Left lung (tissue), 10 donors: ENCODE data around the gene LRRC23. TPM values are rescaled to one million over a fixed set of nuclear protein-coding genes. Genes with fewer than 3 reads are reported as not detected.
A peak's percentile ranks its signal among the peaks of the same experiment; 100 is the strongest.

Experiments
- ATAC-seq: fragments of 200-7000 bp; cut with Tn5 transposase; one replicate; pipeline ENCODE4 v1.9.1; 2020; ENCODE audit warnings: moderate library complexity
- DNase-seq, 4 donors: peaks; one replicate each; pipeline ENCODE4 v3.0.0-alpha.2; 2013 to 2020
- H3K27ac ChIP-seq, 2 donors: fragments of 200-600 bp; sonication (generic) in 1 of 2; one replicate each; pipeline versions ENCODE4 v1.5.0 to v1.8.0; 2020 to 2021
- H3K27me3 ChIP-seq, 2 donors: fragments of 200-600 bp; sonication (generic) in 1 of 2; one replicate each; pipeline versions ENCODE4 v1.5.0 to v1.8.0; 2020 to 2021
- H3K36me3 ChIP-seq, 2 donors: fragments of 200-600 bp; sonication (generic) in 1 of 2; one replicate each; pipeline versions ENCODE4 v1.5.0 to v1.8.0; 2020 to 2021
- H3K4me1 ChIP-seq, 2 donors: fragments of 200-600 bp; one replicate each; pipeline ENCODE4 v1.8.0; 2021
- H3K4me3 ChIP-seq, 2 donors: fragments of 200-600 bp; sonication (generic) in 1 of 2; one replicate each; pipeline versions ENCODE4 v1.5.0 to v1.8.0; 2020 to 2021; ENCODE audit warnings: mild to moderate bottlenecking in 1 of 2
- H3K9me3 ChIP-seq, 2 donors: fragments of 200-600 bp; sonication (generic) in 1 of 2; one replicate each; pipeline versions ENCODE4 v1.5.0 to v1.8.0; 2020 to 2021
- CTCF ChIP-seq, 2 donors: fragments of 200-600 bp; sonication (generic) in 1 of 2; IDR thresholded peaks; one replicate each; pipeline versions ENCODE4 v1.5.0 to v1.8.0; 2021; ENCODE audit warnings: antibody characterized with exemption in 2 of 2
- intact Hi-C, 2 donors: fragments of 100-400 bp; cut with DNase I; formaldehyde crosslinking; loops; one replicate each; pipeline versions ENCODE4 v1.11.2 to v1.14.2; 2022
- polyA plus RNA-seq, 6 donors: library from polyadenylated mRNA; unstranded; fragments of 120-200 nt; gene quantifications; one replicate each; pipeline ENCODE4 v1.2.1, GENCODE V29; 2013; ENCODE audit not compliant: insufficient read length in 6 of 6
- total RNA-seq, 2 donors: library from RNA; stranded (reverse); fragmentation: NEBNext Ultra II Directional; extraction: Animal tissue kit (Norgen Biotek cat#: 25700); gene quantifications; one replicate each; pipeline ENCODE4 v1.2.1, GENCODE V29; 2021
- donor health status: DM: no; HTN: yes; CAD: no.
- donor health status: DM: no; HTN: no; CAD: no.

Gene LRRC23
- total and polyA plus RNA-seq, 8 donors = 11.0 to 36.8 (median 22.1) TPM

- ATAC-seq (peak; percentile 92), DNase-seq (peak in 3 of 4 donors; percentile 69 to 92 (median 84))
- no peak for TF ChIP-seq CTCF (IDR thresholded peaks at IDR 0.05)
- intact Hi-C loops = no loop called here
- Histone ChIP-seq H3K4me1 (peaks cover 0 to 24% of the 10 kb centered on the region in 2 donors), H3K9me3 (no peaks in the 10 kb centered on the region), H3K4me3 (peak within 1 kb of the TSS; percentile 44 to 58), H3K27me3 (peaks cover 0 to 40% of the 10 kb centered on the region in 2 donors), H3K27ac (peak within 1 kb of the TSS; percentile 61 to 66), H3K36me3 (peaks cover 0 to 8% of the 10 kb centered on the region in 2 donors)
Measured at GRCh38 chr12:6914246-6914946, 9.8 kb downstream of the LRRC23 start, which contains the start of gene ENO2. ENO2 (plus strand) TSS chr12:6914580; CDS start chr12:6915833, 1,253 bp downstream.

- H3K27me3 ChIP-seq = peaks cover 0 to 40% of the 10 kb centered on the region in 2 donors
- TF ChIP-seq CTCF (IDR thresholded peaks at IDR 0.05) = no peak
- peak overlapping the region; percentile 44 to 58 for H3K4me3 ChIP-seq
- ATAC-seq (peak; percentile 22), DNase-seq (peak in 1 of 4 donors; percentile 33)
- no peaks in the 10 kb centered on the region for H3K9me3 ChIP-seq
- peaks cover 0 to 12% of the 10 kb centered on the region in 2 donors for H3K36me3 ChIP-seq
- H3K27ac ChIP-seq = peak overlapping the region; percentile 61 to 66
- peaks cover 0 to 24% of the 10 kb centered on the region in 2 donors for H3K4me1 ChIP-seq
- intact Hi-C loops = no loop called here
Measured at GRCh38 chr12:6914947-6915788, 10.5 kb downstream of the LRRC23 start.

- TF ChIP-seq CTCF (IDR thresholded peaks at IDR 0.05) = no peak
- peaks cover 0 to 24% of the 10 kb centered on the region in 2 donors for H3K4me1 ChIP-seq
- DNase-seq = peak in 1 of 4 donors; percentile 32
- H3K36me3 ChIP-seq = peaks cover 0 to 16% of the 10 kb centered on the region in 2 donors
- no peak for ATAC-seq
- intact Hi-C loops = no loop called here
- peaks cover 0 to 40% of the 10 kb centered on the region in 2 donors for H3K27me3 ChIP-seq
- no peaks in the 10 kb centered on the region for H3K9me3 ChIP-seq
- no peak overlapping the region for H3K27ac ChIP-seq
- no peak overlapping the region for H3K4me3 ChIP-seq
Measured at GRCh38 chr12:6915789-6916285, 11.2 kb downstream of the LRRC23 start.

GRCh38 chr12:6916426-6917200, 12.0 kb downstream of the LRRC23 start:
- Histone ChIP-seq H3K9me3 (no peaks in the 10 kb centered on the region), H3K36me3 (peaks cover 0 to 17% of the 10 kb centered on the region in 2 donors), H3K27ac (no peak overlapping the region), H3K4me3 (no peak overlapping the region), H3K4me1 (peaks cover 0 to 24% of the 10 kb centered on the region in 2 donors), H3K27me3 (peaks cover 0 to 40% of the 10 kb centered on the region in 2 donors)
- intact Hi-C loops = no loop called here
- no peak for TF ChIP-seq CTCF (IDR thresholded peaks at IDR 0.05)
- ATAC-seq (no peak), DNase-seq (peak in 1 of 4 donors; percentile 28)
